ENCODE measurements around the gene PRPF8. TPM values are rescaled to one million over a fixed set of nuclear protein-coding genes. Genes with fewer than 3 reads are reported as not detected.
A peak's percentile ranks its signal among the peaks of the same experiment; 100 is the strongest.

PRPF8 gene
- total and polyA plus RNA-seq, 5 donors from 2014 or later = 146 to 405 (median 160) TPM

DNA sequence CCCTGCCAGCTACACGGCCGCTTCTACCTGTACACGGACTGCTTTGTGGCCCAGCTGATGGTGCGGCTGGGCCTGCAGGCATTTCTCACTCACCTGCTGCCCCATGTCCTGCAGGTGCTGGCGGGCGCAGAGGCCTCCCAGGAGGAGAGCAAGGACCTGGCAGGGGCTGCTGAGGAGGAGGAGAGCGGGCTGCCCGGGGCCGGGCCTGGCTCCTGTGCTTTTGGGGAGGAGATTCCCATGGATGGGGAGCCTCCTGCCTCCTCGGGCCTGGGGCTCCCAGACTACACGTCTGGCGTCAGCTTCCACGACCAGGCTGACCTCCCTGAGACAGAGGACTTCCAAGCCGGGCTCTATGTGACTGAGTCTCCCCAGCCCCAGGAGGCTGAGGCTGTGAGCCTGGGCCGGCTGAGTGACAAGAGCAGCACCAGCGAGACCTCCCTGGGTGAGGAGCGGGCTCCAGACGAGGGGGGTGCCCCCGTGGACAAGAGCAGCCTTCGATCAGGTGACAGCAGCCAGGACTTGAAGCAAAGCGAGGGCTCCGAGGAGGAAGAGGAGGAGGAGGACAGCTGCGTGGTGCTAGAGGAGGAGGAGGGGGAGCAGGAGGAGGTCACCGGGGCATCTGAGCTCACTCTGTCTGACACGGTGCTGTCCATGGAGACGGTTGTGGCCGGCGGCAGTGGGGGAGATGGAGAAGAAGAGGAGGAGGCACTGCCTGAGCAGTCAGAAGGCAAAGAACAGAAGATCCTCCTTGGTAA, 43.4 kb upstream of the PRPF8 start:
- Histone ChIP-seq H3K36me3 (ENCODE audit: control insufficient read depth, insufficient read depth, low read length) (peaks cover 30% of the 10 kb centered on the region), H3K4me3 (ENCODE audit: low read depth, low read length) (no peak overlapping the region), H3K9me3 (ENCODE audit: control insufficient read depth in 2 of 2, low read length in 2 of 2) (no peaks in the 10 kb centered on the region), H3K4me1 (ENCODE audit: control insufficient read depth, insufficient read depth, low read length, poor library complexity, severe bottlenecking) (peaks cover 50% of the 10 kb centered on the region), H3K27me3 (ENCODE audit: control insufficient read depth, insufficient read depth, low read length) (no peaks in the 10 kb centered on the region), H3K27ac (ENCODE audit: insufficient read depth, low read length, poor library complexity, severe bottlenecking) (no peak overlapping the region)
- Mint-ChIP-seq H3K9me3 (no peaks in the 10 kb centered on the region), H3K4me1 (peaks cover 0 to 45% (median 10%) of the 10 kb centered on the region in 4 donors), H3K36me3 (peaks cover 7% of the 10 kb centered on the region), H3K27me3 (no peaks in the 10 kb centered on the region), H3K27ac (peak overlapping the region in 1 of 3 donors; percentile 56), H3K4me3 (peak overlapping the region in 3 of 4 donors; percentile 33 to 44 (median 41))
- no peak for ATAC-seq (ENCODE audit: low read depth in 2 of 2)
- no peak for DNase-seq

DNA sequence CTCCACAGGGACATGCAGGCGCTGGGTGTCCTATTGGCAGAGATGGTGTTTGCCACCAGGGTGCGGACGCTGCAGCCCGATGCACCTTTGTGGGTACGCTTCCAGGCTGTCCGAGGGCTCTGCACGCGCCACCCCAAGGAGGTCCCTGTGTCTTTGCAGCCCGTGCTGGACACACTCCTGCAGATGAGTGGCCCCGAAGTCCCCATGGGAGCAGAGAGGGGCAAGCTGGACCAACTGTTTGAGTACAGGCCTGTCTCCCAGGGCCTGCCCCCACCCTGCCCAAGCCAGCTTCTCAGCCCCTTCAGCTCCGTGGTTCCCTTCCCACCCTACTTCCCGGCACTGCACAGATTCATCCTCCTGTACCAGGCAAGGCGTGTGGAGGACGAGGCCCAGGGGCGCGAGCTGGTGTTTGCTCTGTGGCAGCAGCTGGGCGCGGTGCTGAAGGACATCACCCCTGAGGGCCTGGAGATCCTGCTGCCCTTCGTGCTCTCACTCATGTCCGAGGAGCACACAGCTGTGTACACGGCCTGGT, 42.7 kb upstream of the PRPF8 start:
- Histone ChIP-seq H3K4me1 (ENCODE audit: control insufficient read depth, insufficient read depth, low read length, poor library complexity, severe bottlenecking) (peaks cover 54% of the 10 kb centered on the region), H3K27ac (ENCODE audit: insufficient read depth, low read length, poor library complexity, severe bottlenecking) (no peak overlapping the region), H3K4me3 (ENCODE audit: low read depth, low read length) (no peak overlapping the region), H3K36me3 (ENCODE audit: control insufficient read depth, insufficient read depth, low read length) (peaks cover 23% of the 10 kb centered on the region), H3K27me3 (ENCODE audit: control insufficient read depth, insufficient read depth, low read length) (no peaks in the 10 kb centered on the region), H3K9me3 (ENCODE audit: control insufficient read depth in 2 of 2, low read length in 2 of 2) (no peaks in the 10 kb centered on the region)
- ATAC-seq (ENCODE audit: low read depth in 2 of 2) (no peak), DNase-seq (no peak)
- no peak overlapping the region for H3K27ac Mint-ChIP-seq
- no peaks in the 10 kb centered on the region for H3K27me3 Mint-ChIP-seq
- no peaks in the 10 kb centered on the region for H3K9me3 Mint-ChIP-seq
- H3K4me1 Mint-ChIP-seq = peaks cover 0 to 52% (median 13%) of the 10 kb centered on the region in 4 donors
- peak overlapping the region in 1 of 4 donors; percentile 29 for H3K4me3 Mint-ChIP-seq
- peaks cover 7% of the 10 kb centered on the region for H3K36me3 Mint-ChIP-seq

DNA sequence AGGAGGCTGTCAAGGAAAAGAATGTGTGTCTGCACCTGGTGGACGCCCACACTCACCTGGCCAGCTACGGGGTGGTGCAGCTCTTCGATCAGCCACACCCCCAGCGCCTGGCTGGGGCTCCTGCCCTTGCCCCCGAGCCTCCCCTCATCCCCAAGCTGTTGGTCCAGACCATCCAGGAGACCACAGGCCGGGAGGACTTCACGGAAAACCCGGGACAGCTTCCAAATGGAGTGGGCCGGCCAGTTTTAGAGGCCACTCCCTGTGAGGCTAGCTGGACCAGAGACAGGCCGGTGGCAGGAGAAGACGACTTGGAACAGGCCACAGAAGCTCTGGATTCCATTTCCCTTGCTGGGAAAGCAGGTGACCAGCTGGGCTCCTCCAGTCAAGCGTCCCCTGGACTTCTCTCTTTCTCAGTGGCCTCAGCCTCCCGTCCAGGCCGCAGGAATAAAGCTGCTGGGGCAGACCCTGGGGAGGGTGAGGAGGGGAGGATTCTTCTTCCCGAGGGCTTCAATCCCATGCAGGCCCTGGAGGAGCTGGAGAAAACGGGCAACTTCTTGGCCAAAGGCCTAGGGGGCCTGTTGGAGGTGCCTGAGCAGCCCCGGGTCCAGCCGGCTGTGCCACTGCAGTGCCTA, 42.1 kb upstream of the PRPF8 start:
- H3K9me3 Mint-ChIP-seq = no peaks in the 10 kb centered on the region
- H3K4me3 ChIP-seq (ENCODE audit: low read depth, low read length) = no peak overlapping the region
- no peaks in the 10 kb centered on the region for H3K27me3 ChIP-seq (ENCODE audit: control insufficient read depth, insufficient read depth, low read length)
- H3K9me3 ChIP-seq (ENCODE audit: control insufficient read depth in 2 of 2, low read length in 2 of 2) = no peaks in the 10 kb centered on the region
- H3K27me3 Mint-ChIP-seq = no peaks in the 10 kb centered on the region
- H3K27ac Mint-ChIP-seq = no peak overlapping the region
- H3K4me3 Mint-ChIP-seq = peak overlapping the region in 1 of 4 donors; percentile 29
- peaks cover 0 to 52% (median 13%) of the 10 kb centered on the region in 4 donors for H3K4me1 Mint-ChIP-seq
- ATAC-seq (ENCODE audit: low read depth in 2 of 2) (no peak), DNase-seq (no peak)
- peaks cover 54% of the 10 kb centered on the region for H3K4me1 ChIP-seq (ENCODE audit: control insufficient read depth, insufficient read depth, low read length, poor library complexity, severe bottlenecking)
- peaks cover 7% of the 10 kb centered on the region for H3K36me3 Mint-ChIP-seq
- peaks cover 23% of the 10 kb centered on the region for H3K36me3 ChIP-seq (ENCODE audit: control insufficient read depth, insufficient read depth, low read length)
- H3K27ac ChIP-seq (ENCODE audit: insufficient read depth, low read length, poor library complexity, severe bottlenecking) = no peak overlapping the region

DNA sequence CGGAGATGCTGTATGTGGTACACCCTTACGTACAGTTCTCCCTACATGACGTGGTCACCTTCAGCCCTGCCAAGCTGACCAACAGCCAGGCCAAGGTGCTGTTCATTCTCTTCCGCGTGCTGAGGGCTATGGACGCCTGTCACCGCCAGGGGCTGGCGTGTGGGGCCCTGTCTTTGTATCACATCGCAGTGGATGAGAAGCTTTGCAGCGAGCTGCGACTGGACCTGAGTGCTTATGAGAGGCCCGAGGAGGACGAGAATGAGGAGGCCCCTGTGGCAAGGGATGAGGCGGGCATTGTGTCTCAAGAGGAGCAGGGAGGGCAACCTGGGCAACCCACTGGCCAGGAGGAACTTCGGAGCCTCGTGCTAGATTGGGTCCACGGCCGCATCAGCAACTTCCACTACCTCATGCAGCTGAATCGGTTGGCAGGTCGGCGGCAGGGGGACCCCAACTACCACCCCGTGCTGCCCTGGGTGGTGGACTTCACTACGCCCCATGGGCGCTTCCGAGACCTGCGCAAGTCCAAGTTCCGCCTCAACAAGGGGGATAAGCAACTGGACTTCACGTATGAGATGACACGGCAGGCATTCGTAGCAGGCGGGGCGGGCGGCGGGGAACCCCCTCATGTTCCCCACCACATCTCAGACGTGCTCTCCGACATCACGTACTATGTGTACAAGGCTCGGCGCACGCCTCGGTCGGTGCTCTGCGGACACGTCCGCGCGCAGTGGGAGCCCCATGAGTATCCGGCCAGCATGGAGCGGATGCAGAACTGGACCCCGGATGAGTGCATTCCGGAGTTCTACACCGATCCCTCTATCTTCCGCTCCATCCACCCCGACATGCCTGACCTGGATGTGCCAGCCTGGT, 41.2 kb upstream of the PRPF8 start:
- Histone ChIP-seq H3K27ac (ENCODE audit: insufficient read depth, low read length, poor library complexity, severe bottlenecking) (no peak overlapping the region), H3K4me1 (ENCODE audit: control insufficient read depth, insufficient read depth, low read length, poor library complexity, severe bottlenecking) (peaks cover 55% of the 10 kb centered on the region), H3K9me3 (ENCODE audit: control insufficient read depth in 2 of 2, low read length in 2 of 2) (no peaks in the 10 kb centered on the region), H3K4me3 (ENCODE audit: low read depth, low read length) (peak overlapping the region; percentile 6), H3K36me3 (ENCODE audit: control insufficient read depth, insufficient read depth, low read length) (peaks cover 19% of the 10 kb centered on the region), H3K27me3 (ENCODE audit: control insufficient read depth, insufficient read depth, low read length) (no peaks in the 10 kb centered on the region)
- DNase-seq = no peak
- Mint-ChIP-seq H3K4me3 (peak overlapping the region; percentile 77 to 85 (median 82)), H3K27me3 (no peaks in the 10 kb centered on the region), H3K9me3 (no peaks in the 10 kb centered on the region), H3K36me3 (peaks cover 7% of the 10 kb centered on the region), H3K27ac (peak overlapping the region in 2 of 3 donors; percentile 44 to 77), H3K4me1 (peaks cover 2 to 54% (median 14%) of the 10 kb centered on the region in 4 donors)
- ATAC-seq (ENCODE audit: low read depth in 2 of 2) = no peak

DNA sequence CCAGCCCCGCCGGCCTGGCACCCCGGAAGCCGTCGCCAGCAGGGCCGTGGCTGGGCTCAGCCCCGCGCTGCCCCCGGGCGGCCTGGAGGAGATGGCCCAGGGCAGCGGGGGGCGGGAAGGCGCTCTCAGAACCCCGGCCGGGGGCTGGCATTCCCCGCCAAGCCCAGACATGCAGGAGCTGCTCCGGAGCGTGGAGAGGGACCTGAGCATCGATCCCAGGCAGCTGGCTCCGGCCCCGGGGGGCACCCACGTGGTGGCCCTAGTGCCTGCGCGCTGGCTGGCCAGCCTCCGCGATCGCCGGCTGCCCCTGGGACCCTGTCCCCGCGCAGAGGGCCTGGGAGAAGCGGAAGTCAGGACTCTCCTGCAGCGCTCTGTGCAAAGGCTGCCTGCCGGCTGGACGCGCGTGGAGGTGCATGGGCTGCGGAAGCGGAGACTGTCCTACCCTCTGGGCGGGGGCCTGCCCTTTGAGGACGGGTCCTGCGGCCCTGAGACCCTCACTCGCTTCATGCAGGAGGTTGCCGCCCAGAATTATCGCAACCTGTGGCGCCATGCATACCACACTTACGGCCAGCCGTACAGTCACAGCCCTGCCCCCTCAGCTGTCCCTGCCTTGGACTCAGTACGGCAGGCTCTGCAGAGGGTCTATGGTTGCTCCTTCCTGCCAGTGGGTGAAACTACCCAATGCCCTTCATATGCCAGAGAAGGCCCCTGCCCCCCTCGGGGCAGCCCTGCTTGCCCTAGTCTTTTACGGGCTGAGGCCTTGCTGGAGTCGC, 40.4 kb upstream of the PRPF8 start:
- peaks cover 5 to 60% (median 18%) of the 10 kb centered on the region in 4 donors for H3K4me1 Mint-ChIP-seq
- peak; percentile 41 to 60 for ATAC-seq (ENCODE audit: low read depth in 2 of 2)

DNA sequence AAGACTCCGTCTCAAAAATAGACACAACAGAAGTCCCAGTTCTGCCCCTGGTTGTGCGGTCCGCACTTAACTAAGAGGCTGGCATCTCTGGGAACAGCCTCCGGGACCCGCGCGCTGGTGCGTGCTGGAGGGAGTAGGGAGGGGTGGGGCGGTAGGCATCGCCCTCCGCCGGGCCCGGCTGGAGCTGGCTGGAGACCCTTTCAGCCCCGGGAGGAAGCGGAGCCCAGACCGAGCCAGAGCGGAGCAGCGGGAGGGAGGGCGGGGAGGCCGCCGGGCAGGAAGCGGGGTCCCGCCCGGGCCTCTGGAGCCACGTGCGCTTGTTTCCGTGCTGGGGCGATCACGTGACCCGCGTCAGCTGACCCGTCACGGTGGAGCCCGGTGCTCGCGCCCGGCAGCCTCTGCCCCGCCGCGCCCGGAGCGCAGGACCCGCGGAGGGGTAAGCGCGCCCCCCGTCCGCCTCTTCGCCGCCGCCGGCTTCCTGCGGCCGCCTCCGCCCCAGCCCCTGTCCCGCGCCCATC, 39.7 kb upstream of the PRPF8 start, which contains the start of gene WDR81:
Gene WDR81, plus strand, starts transcription at position 354 of the 518 bp plus-strand sequence. CDS start 256 bp downstream, outside the sequence.
- ATAC-seq (ENCODE audit: low read depth in 2 of 2) (peak; percentile 84), DNase-seq (peak; percentile 84 to 92 (median 85))
- Histone ChIP-seq H3K27ac (ENCODE audit: insufficient read depth, low read length, poor library complexity, severe bottlenecking) (peak within 1 kb of the TSS; percentile 77), H3K36me3 (ENCODE audit: control insufficient read depth, insufficient read depth, low read length) (peaks cover 16% of the 10 kb centered on the region), H3K4me1 (ENCODE audit: control insufficient read depth, insufficient read depth, low read length, poor library complexity, severe bottlenecking) (peaks cover 59% of the 10 kb centered on the region), H3K4me3 (ENCODE audit: low read depth, low read length) (peak within 1 kb of the TSS; percentile 6), H3K9me3 (ENCODE audit: control insufficient read depth in 2 of 2, low read length in 2 of 2) (no peaks in the 10 kb centered on the region), H3K27me3 (ENCODE audit: control insufficient read depth, insufficient read depth, low read length) (no peaks in the 10 kb centered on the region)
- peak within 1 kb of the TSS; percentile 85 to 93 (median 88) for H3K4me3 Mint-ChIP-seq
- peaks cover 5 to 54% (median 15%) of the 10 kb centered on the region in 4 donors for H3K4me1 Mint-ChIP-seq
- no peaks in the 10 kb centered on the region for H3K27me3 Mint-ChIP-seq
- no peaks in the 10 kb centered on the region for H3K9me3 Mint-ChIP-seq
- peak within 1 kb of the TSS; percentile 65 to 85 (median 77) for H3K27ac Mint-ChIP-seq
- peaks cover 2% of the 10 kb centered on the region for H3K36me3 Mint-ChIP-seq

More for the DNA sequence above, 40.4 kb upstream of the PRPF8 start:
- peak in 1 of 3 donors; percentile 37 for DNase-seq
- H3K4me3 Mint-ChIP-seq = peak overlapping the region; percentile 65 to 85 (median 82)
- peaks cover 7% of the 10 kb centered on the region for H3K36me3 Mint-ChIP-seq
- no peaks in the 10 kb centered on the region for H3K27me3 ChIP-seq (ENCODE audit: control insufficient read depth, insufficient read depth, low read length)
- H3K9me3 Mint-ChIP-seq = no peaks in the 10 kb centered on the region
- H3K4me3 ChIP-seq (ENCODE audit: low read depth, low read length) = peak overlapping the region; percentile 6
- H3K27me3 Mint-ChIP-seq = no peaks in the 10 kb centered on the region
- no peak overlapping the region for H3K27ac ChIP-seq (ENCODE audit: insufficient read depth, low read length, poor library complexity, severe bottlenecking)
- H3K9me3 ChIP-seq (ENCODE audit: control insufficient read depth in 2 of 2, low read length in 2 of 2) = no peaks in the 10 kb centered on the region
- H3K4me1 ChIP-seq (ENCODE audit: control insufficient read depth, insufficient read depth, low read length, poor library complexity, severe bottlenecking) = peaks cover 59% of the 10 kb centered on the region
- H3K36me3 ChIP-seq (ENCODE audit: control insufficient read depth, insufficient read depth, low read length) = peaks cover 17% of the 10 kb centered on the region
- peak overlapping the region in 2 of 3 donors; percentile 44 to 77 for H3K27ac Mint-ChIP-seq

All from CD4-positive, CD25-positive, alpha-beta regulatory T cell (primary cell).